ENCODE results near the gene CSRP3. TPM values are rescaled to one million over a fixed set of nuclear protein-coding genes. Genes with fewer than 3 reads are reported as not detected.

CSRP3 gene
- total RNA-seq, 4 donors from 2014 or later = not detected

GRCh38 chr11:19240420-19241259 lies 38.9 kb upstream of the CSRP3 start, which contains the start of gene E2F8:
E2F8 (minus strand) TSS chr11:19240945; CDS start chr11:19240121, 824 bp downstream.
- H3K36me3 ChIP-seq = no peaks in the 10 kb centered on the region
- H3K4me1 ChIP-seq = peaks cover 0 to 17% of the 10 kb centered on the region in 2 donors
- no peaks in the 10 kb centered on the region for H3K9me3 ChIP-seq
- H3K4me3 ChIP-seq = peak within 1 kb of the TSS; percentile 28 to 45
- H3K27me3 ChIP-seq = peaks cover 18 to 19% of the 10 kb centered on the region in 2 donors
- H3K27ac ChIP-seq = no peak within 1 kb of the TSS
- intact Hi-C loops (cut with DNase I; ENCODE audit: low total_unique reads) = no loop called here
- no peak for TF ChIP-seq POLR2A (IDR thresholded peaks at IDR 0.05)
- no peak for TF ChIP-seq CTCF (IDR thresholded peaks at IDR 0.05)
- peak; percentile 77 to 79 for DNase-seq

DNA sequence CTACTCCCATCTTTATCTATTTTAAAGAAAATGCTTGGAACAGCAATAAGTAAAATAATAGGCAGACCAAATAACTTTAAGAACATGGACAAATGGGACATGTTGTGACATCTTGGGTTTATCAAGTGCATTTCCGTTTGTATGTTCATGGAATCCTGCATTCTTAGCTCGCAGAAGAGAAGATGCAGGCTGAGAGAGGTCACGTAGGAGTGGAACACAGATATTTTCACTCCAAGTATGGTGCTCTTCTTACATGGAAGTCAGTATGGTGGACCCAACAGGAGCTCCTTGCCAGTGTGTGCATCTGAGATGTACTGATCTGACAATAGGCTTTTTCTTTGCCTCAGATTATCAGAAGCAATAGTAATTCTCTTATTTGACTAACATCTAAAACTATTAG lies 37.3 kb upstream of the CSRP3 start:
- Histone ChIP-seq H3K27me3 (peaks cover 18 to 19% of the 10 kb centered on the region in 2 donors), H3K4me1 (peaks cover 0 to 17% of the 10 kb centered on the region in 2 donors), H3K9me3 (no peaks in the 10 kb centered on the region), H3K36me3 (no peaks in the 10 kb centered on the region), H3K27ac (no peak overlapping the region), H3K4me3 (no peak overlapping the region)
- TF ChIP-seq CTCF (IDR thresholded peaks at IDR 0.05) (no peak), POLR2A (IDR thresholded peaks at IDR 0.05) (no peak)
- intact Hi-C loops (cut with DNase I; ENCODE audit: low total_unique reads) = no loop called here
- DNase-seq = no peak

DNA sequence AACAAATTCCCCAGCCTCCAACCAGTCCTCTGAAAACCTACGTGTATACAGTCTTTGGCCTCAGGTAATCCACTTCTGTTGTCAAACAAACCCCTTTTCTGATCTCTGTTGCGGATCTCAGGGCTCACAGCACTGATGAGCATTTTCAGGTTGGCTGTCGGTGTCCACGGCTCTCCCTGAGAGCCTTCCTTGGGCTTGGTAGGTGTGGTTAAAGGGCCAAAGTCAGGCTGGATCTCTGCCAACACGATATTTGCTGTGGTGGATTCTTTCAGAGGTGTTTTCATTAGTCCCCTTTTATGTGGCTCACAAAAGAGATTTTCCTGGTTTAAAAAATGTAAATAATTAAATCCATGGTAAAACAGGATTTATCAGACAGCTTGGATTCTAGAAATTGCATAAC lies 36.0 kb upstream of the CSRP3 start:
- no peak overlapping the region for H3K27ac ChIP-seq
- no peak for DNase-seq
- H3K36me3 ChIP-seq = no peaks in the 10 kb centered on the region
- no peak overlapping the region for H3K4me3 ChIP-seq
- intact Hi-C loops (cut with DNase I; ENCODE audit: low total_unique reads) = no loop called here
- no peak for TF ChIP-seq POLR2A (IDR thresholded peaks at IDR 0.05)
- TF ChIP-seq CTCF (IDR thresholded peaks at IDR 0.05) = no peak
- H3K4me1 ChIP-seq = peaks cover 0 to 17% of the 10 kb centered on the region in 2 donors
- H3K9me3 ChIP-seq = no peaks in the 10 kb centered on the region
- peaks cover 12 to 19% of the 10 kb centered on the region in 2 donors for H3K27me3 ChIP-seq

- intact Hi-C loops (cut with DNase I; ENCODE audit: low total_unique reads) = no loop called here
Observed at GRCh38 chr11:19237381-19237780, 35.6 kb upstream of the CSRP3 start.

More at GRCh38 chr11:19237381-19237780, 35.6 kb upstream of the CSRP3 start:
- Histone ChIP-seq H3K27me3 (peaks cover 10 to 15% of the 10 kb centered on the region in 2 donors), H3K27ac (no peak overlapping the region), H3K36me3 (no peaks in the 10 kb centered on the region), H3K4me1 (peaks cover 0 to 17% of the 10 kb centered on the region in 2 donors), H3K4me3 (no peak overlapping the region), H3K9me3 (no peaks in the 10 kb centered on the region)
- no peak for TF ChIP-seq POLR2A (IDR thresholded peaks at IDR 0.05)
- TF ChIP-seq CTCF (IDR thresholded peaks at IDR 0.05) = no peak
- DNase-seq = no peak
